Measurements from ENCODE around the gene TNFRSF18. TPM values are rescaled to one million over a fixed set of nuclear protein-coding genes. Genes with fewer than 3 reads are reported as not detected.

TNFRSF18 gene
- total and polyA plus RNA-seq, 2 donors (not counting 3 experiments of a cell fraction or from before 2014, with no cell fraction given), result not detected

GRCh38 chr1:1210726-1211540 is 4.5 kb upstream of the TNFRSF18 start:
- no peak overlapping the region for H3K9ac ChIP-seq (replicated peaks; ENCODE audit: extremely low read depth, insufficient read depth, low read length)
- no peaks in the 10 kb centered on the region for H3K9me3 ChIP-seq (replicated peaks; ENCODE audit: control insufficient read depth, insufficient read depth, low read length)
- no peaks in the 10 kb centered on the region for H4K20me1 ChIP-seq (replicated peaks; ENCODE audit: control insufficient read depth, extremely low read depth, insufficient read depth, low read length)
- no peak overlapping the region for H3K4me3 ChIP-seq (replicated peaks in 1 of 3; ENCODE audit: insufficient read depth in 1 of 3, low read depth in 1 of 3, low read length in 3 of 3)
- ChIA-PET POLR2A (no interaction called here), CTCF (no interaction called here)
- BruUV-seq (replicated peaks), result no TSS peak
- no peak for TF ChIP-seq POLR2AphosphoS5 (IDR thresholded peaks at IDR 0.05; ENCODE audit: insufficient read depth, low read depth, low read length)
- TF ChIP-seq EZH2 (IDR thresholded peaks at IDR 0.05; ENCODE audit: borderline replicate concordance, low read depth, low read length, severe bottlenecking), result no peak
- TF ChIP-seq, protein P1, sequence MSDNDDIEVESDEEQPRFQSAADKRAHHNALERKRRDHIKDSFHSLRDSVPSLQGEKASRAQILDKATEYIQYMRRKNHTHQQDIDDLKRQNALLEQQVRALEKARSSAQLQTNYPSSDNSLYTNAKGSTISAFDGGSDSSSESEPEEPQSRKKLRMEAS (IDR thresholded peaks at IDR 0.05; ENCODE audit: insufficient read depth, insufficient read length), result no peak
- TF ChIP-seq POLR2A (IDR thresholded peaks at IDR 0.05; ENCODE audit: low read depth, low read length), result no peak
- TF ChIP-seq, protein P2, sequence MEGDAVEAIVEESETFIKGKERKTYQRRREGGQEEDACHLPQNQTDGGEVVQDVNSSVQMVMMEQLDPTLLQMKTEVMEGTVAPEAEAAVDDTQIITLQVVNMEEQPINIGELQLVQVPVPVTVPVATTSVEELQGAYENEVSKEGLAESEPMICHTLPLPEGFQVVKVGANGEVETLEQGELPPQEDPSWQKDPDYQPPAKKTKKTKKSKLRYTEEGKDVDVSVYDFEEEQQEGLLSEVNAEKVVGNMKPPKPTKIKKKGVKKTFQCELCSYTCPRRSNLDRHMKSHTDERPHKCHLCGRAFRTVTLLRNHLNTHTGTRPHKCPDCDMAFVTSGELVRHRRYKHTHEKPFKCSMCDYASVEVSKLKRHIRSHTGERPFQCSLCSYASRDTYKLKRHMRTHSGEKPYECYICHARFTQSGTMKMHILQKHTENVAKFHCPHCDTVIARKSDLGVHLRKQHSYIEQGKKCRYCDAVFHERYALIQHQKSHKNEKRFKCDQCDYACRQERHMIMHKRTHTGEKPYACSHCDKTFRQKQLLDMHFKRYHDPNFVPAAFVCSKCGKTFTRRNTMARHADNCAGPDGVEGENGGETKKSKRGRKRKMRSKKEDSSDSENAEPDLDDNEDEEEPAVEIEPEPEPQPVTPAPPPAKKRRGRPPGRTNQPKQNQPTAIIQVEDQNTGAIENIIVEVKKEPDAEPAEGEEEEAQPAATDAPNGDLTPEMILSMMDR (IDR thresholded peaks at IDR 0.05; ENCODE audit: extremely low read depth in 1 of 2, insufficient read depth in 1 of 2, low read depth in 1 of 2, low read length in 2 of 2), result no peak
- no peak for TF ChIP-seq JUN (IDR thresholded peaks at IDR 0.05; ENCODE audit: borderline replicate concordance, insufficient read depth, insufficient read length, low read depth)
- no peak for TF ChIP-seq FOS (IDR thresholded peaks at IDR 0.05; ENCODE audit: borderline replicate concordance, insufficient read depth, low read length)
- TF ChIP-seq GATA2 (IDR thresholded peaks at IDR 0.05; ENCODE audit: insufficient read depth, insufficient read length, low read depth, low read length), result no peak
- no peak for TF ChIP-seq MYC (IDR thresholded peaks at IDR 0.05; ENCODE audit: low read depth, low read length)
- dilution Hi-C loops (cut with MboI; ENCODE audit: extremely low pct_ligation_motif_present, low sequenced_read_pairs) (no loop called here), intact Hi-C loops (cut with micrococcal nuclease) (no loop called here)
- FAIRE-seq (no peak), DNase-seq (ENCODE audit: low read depth, low spot score) (no peak)
- peaks cover 0 to under 1% of the 10 kb centered on the region in 2 experiments for H3K36me3 ChIP-seq (ENCODE audit: control insufficient read depth in 2 of 2, extremely low read depth in 1 of 2, insufficient read depth in 2 of 2, low read length in 2 of 2)
- no peak overlapping the region for H3K27ac ChIP-seq (ENCODE audit: insufficient read depth, low read depth, low read length)
- no peak overlapping the region for H3K4me2 ChIP-seq (ENCODE audit: insufficient read depth, low read length)
- H2AFZ ChIP-seq (ENCODE audit: low read depth, low read length), result no peak overlapping the region
- no peaks in the 10 kb centered on the region for H3K4me1 ChIP-seq (ENCODE audit: control insufficient read depth, extremely low read depth, insufficient read depth, low read length)
- no peaks in the 10 kb centered on the region for H3K9me1 ChIP-seq (replicated peaks; ENCODE audit: control insufficient read depth, extremely low read depth, insufficient read depth, low read length)
- no peaks in the 10 kb centered on the region for H3K79me2 ChIP-seq (ENCODE audit: control insufficient read depth, insufficient read depth, low read length)
- H3K27me3 ChIP-seq (ENCODE audit: control insufficient read depth in 2 of 2, insufficient read depth in 2 of 2, low read length in 2 of 2), result peaks cover 3 to 11% of the 10 kb centered on the region in 2 experiments

Data from endothelial cell of umbilical vein (primary cell).